Type B pancreatic cell (in vitro differentiated cells): ENCODE data around the gene CFDP1. TPM values are rescaled to one million over a fixed set of nuclear protein-coding genes. Genes with fewer than 3 reads are reported as not detected.

ENCODE experiments used
- DNase-seq: peaks from one replicate; pipeline ENCODE4 v3.0.0; 2021; ENCODE audit warnings: mixed read lengths; ENCODE audit not compliant: unreplicated experiment; ENCODE audit errors: extremely low spot score
- H3K27ac Mint-ChIP-seq: 2 replicates; pipeline ENCODE4 v1.8.0; 2021; ENCODE audit warnings: mild to moderate bottlenecking, mixed read lengths
- H3K27me3 Mint-ChIP-seq: 2 replicates; pipeline ENCODE4 v1.8.0; 2021; ENCODE audit warnings: mixed read lengths
- H3K36me3 Mint-ChIP-seq: 2 replicates; pipeline ENCODE4 v1.8.0; 2021; ENCODE audit warnings: mixed read lengths
- H3K4me1 Mint-ChIP-seq: one replicate; pipeline ENCODE4 v1.8.0; 2021; ENCODE audit warnings: mixed read lengths; ENCODE audit not compliant: unreplicated experiment
- H3K4me3 Mint-ChIP-seq: 2 replicates; pipeline ENCODE4 v1.8.0; 2021; ENCODE audit warnings: mild to moderate bottlenecking, mixed read lengths
- H3K9me3 Mint-ChIP-seq: 2 replicates; pipeline ENCODE4 v1.8.0; 2021; ENCODE audit warnings: mixed read lengths
- CTCF ChIP-seq: fragments of 200-600 bp; sonication (generic); conservative IDR thresholded peaks from 2 replicates; pipeline ENCODE4 v1.5.0; 2021; ENCODE audit warnings: antibody characterized with exemption, mild to moderate bottlenecking
- total RNA-seq: library from RNA; stranded (reverse); gene quantifications from 2 replicates; pipeline ENCODE4 v1.2.1, GENCODE V29; 2021; ENCODE audit warnings: low replicate concordance

Gene CFDP1
- total RNA-seq, 1 donor from 2014 or later, result 84.9 TPM

- TF ChIP-seq CTCF, result no peak
- Mint-ChIP-seq H3K4me1 (peaks cover 6% of the 10 kb centered on the region), H3K4me3 (no peak overlapping the region), H3K9me3 (no peaks in the 10 kb centered on the region), H3K27ac (no peak overlapping the region), H3K36me3 (peaks cover 19% of the 10 kb centered on the region), H3K27me3 (no peaks in the 10 kb centered on the region)
- DNase-seq, result no peak
Measured at GRCh38 chr16:75354170-75354569, 79.1 kb downstream of the CFDP1 start.

GRCh38 chr16:75351183-75351582, 82.1 kb downstream of the CFDP1 start:
- DNase-seq, result no peak
- Mint-ChIP-seq H3K4me1 (peaks cover 10% of the 10 kb centered on the region), H3K27me3 (no peaks in the 10 kb centered on the region), H3K36me3 (peaks cover 25% of the 10 kb centered on the region), H3K9me3 (no peaks in the 10 kb centered on the region), H3K4me3 (no peak overlapping the region), H3K27ac (no peak overlapping the region)
- TF ChIP-seq CTCF, result no peak

GRCh38 chr16:75345711-75346110, 87.6 kb downstream of the CFDP1 start:
- Mint-ChIP-seq H3K27ac (no peak overlapping the region), H3K4me3 (no peak overlapping the region)
- no peak for TF ChIP-seq CTCF

GRCh38 chr16:75343941-75344340, 89.4 kb downstream of the CFDP1 start:
- Mint-ChIP-seq H3K27ac (no peak overlapping the region), H3K36me3 (peaks cover 19% of the 10 kb centered on the region), H3K4me3 (no peak overlapping the region), H3K4me1 (peaks cover 51% of the 10 kb centered on the region), H3K27me3 (no peaks in the 10 kb centered on the region), H3K9me3 (no peaks in the 10 kb centered on the region)
- no peak for TF ChIP-seq CTCF
- no peak for DNase-seq

More at GRCh38 chr16:75345711-75346110, 87.6 kb downstream of the CFDP1 start:
- no peak for DNase-seq
- Mint-ChIP-seq H3K4me1 (peaks cover 35% of the 10 kb centered on the region), H3K9me3 (no peaks in the 10 kb centered on the region), H3K27me3 (no peaks in the 10 kb centered on the region), H3K36me3 (peaks cover 16% of the 10 kb centered on the region)

GRCh38 chr16:75343286-75343685, 90.0 kb downstream of the CFDP1 start:
- Mint-ChIP-seq H3K4me1 (peaks cover 51% of the 10 kb centered on the region), H3K9me3 (no peaks in the 10 kb centered on the region), H3K27me3 (no peaks in the 10 kb centered on the region), H3K27ac (no peak overlapping the region), H3K36me3 (peaks cover 21% of the 10 kb centered on the region), H3K4me3 (no peak overlapping the region)
- no peak for DNase-seq
- TF ChIP-seq CTCF, result no peak

GRCh38 chr16:75342308-75342811, 90.9 kb downstream of the CFDP1 start:
- Mint-ChIP-seq H3K27ac (peak overlapping the region; percentile 39), H3K36me3 (peaks cover 22% of the 10 kb centered on the region), H3K4me1 (peaks cover 47% of the 10 kb centered on the region), H3K9me3 (no peaks in the 10 kb centered on the region), H3K27me3 (no peaks in the 10 kb centered on the region), H3K4me3 (no peak overlapping the region)
- no peak for DNase-seq
- no peak for TF ChIP-seq CTCF
